Inflammatory macrophage treated with lipopolysaccharide for 4 hours (primary cell): ENCODE data around the gene INSIG1.
A peak's percentile ranks its signal among the peaks of the same experiment; 100 is the strongest.

Experiments
- DNase-seq: peaks from one replicate; pipeline ENCODE4 v3.0.0-alpha.2; 2020

Gene INSIG1

DNA sequence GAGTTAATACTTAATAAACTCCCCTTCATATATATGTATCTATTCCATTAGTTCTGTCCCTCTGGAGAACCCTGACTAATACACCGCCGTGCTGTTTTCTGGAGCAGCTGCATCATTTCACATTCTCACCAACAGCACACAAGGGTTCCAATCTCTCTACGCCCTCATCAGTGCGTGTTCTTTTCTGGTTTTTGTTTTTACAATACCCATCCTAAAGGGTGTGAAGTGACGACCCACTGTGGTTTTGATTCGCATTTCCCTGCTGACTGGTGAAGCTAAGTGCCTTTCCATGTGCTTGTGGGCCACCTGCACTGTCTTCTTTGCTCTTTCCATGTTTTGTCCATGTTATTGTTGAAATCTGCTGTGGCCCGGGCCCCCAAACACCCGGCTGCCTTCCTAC is 11.0 kb upstream of the INSIG1 start:
- DNase-seq: no peak

DNA sequence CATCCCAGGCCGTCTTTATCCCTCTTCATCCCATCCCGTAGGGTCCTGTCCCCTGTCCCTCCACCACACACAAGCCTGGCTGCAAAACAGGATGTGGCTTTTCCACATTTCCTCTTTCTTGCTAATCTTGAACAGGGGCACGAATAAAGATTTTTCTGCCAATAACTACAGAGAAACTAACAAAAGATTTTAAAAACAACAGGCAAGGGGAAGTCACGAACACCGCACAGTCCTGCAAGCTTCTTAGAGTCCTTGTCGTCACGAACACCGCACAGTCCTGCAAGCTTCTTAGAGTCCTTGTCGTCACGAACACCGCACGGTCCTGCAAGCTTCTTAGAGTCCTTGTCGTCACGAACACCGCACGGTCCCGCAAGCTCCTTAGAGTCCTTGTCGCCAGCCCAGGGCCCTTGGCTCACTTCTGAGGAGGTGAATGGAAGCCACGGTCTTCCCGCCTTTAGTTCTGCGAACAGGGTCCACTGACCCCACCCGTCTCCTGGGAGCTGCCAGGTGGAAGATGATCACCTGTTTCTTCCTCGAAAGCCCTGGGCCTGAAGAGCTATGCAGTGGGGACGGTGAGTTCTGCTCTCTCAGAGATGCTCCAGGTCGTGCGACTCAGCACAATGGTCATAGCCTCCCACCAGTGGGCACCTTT is 10.3 kb upstream of the INSIG1 start:
- DNase-seq: peak; percentile 50

DNA sequence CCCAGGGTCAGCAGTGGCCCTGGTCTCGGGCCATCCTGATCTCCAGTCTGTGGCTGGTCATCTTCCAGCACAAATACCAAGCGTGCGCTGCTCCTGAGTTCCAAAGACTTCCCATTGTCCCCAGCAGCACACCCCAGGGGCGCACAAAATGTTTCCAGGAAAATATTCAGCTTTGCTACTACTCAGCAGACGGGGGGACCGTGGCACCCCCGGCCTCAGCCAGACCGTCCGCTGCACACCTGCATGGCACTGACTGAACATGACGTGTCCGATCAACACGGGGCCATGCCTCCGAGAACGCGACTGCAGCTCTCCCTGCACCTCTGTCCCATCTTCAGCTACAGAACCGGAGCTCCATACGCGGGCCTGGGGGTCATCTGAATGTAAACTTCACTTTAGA is 9.6 kb upstream of the INSIG1 start:
- no peak for DNase-seq

DNA sequence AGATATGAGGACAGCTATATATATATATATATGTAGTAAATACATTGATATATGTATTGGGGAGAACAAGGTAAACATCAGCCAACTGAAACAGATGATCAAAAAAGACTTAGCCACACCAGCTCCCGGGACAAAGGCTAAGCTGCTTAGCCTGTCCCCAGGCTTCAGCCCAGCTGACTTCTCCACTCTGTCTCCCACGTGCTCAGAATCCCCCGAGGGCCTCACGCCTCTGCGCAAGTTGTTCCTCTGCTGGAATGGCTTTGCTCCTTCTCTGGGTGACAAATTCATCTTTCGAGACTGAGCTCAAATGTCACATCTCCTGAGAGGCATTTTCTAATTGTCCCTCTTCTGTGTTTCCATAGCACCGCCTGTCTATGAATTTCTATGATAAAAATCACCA is 8.6 kb upstream of the INSIG1 start:
- DNase-seq: no peak

DNA sequence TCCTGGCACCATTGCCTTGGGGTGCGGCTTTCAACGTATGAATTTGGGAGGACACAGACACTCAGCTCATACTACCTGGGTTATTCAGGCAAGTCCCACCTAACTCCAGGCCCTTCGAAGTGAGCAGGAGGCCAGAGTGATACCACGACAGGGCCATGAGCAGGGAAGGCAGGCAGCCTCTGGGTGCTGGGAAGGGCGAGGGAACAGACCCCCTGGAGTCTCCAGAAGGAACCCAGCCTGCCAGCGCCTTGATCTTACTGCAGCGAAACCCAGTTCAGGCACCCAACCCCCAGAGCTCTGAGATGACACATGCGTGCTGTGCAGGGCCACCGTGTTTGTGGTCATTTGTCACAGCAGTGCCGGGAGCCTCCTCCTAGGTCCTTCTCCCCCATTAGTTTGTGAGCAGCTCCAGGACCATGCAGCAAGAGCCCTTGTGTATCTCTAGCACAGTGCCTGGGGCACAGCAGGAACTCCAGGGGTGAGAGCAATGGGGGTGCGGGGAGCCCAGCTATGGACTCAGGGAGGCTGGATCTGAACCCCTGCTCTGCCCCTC is 7.7 kb upstream of the INSIG1 start:
- no peak for DNase-seq

DNA sequence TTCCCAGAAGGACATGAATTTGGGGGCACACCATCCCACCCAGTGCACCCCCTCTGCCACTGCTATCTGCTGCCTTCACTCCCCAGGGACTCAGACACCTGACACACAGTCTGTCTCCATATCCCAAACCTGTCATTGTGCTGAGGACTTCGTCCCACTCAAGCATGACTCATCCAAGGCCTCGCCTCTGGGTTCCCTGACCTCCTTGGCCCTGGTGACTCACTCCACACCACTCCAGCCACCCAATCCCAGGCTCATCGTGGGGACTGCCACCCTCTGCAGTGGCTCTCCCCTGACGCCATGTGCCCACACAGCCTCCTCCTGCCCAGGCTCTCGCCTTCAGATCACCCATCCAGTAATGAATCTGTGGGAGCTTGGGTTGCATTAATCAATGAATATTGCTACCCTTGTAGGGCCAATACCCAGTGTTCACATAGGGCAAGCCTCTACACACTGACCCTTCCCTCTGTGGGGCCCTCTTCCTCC is 6.6 kb upstream of the INSIG1 start:
- peak; percentile 97 for DNase-seq

DNA sequence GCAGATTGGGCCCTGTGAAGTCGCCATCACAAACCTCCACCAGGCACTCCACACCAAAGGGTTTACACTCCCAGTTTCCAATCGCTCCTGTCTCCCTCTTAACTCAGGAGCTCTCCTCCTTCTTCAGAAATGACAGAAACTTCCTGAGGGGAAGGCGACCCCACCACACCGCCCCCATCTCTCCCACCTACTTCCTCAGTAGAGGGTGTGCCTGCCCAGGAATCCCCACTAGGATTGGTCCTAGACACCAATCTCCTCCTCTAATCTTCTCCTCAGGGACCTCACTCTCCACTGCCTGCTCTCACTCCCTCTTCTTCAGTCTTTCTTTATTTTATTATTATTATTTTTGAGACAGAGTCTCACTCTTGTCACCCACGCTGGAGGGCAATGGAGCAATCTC is 5.9 kb upstream of the INSIG1 start:
- no peak for DNase-seq

DNA sequence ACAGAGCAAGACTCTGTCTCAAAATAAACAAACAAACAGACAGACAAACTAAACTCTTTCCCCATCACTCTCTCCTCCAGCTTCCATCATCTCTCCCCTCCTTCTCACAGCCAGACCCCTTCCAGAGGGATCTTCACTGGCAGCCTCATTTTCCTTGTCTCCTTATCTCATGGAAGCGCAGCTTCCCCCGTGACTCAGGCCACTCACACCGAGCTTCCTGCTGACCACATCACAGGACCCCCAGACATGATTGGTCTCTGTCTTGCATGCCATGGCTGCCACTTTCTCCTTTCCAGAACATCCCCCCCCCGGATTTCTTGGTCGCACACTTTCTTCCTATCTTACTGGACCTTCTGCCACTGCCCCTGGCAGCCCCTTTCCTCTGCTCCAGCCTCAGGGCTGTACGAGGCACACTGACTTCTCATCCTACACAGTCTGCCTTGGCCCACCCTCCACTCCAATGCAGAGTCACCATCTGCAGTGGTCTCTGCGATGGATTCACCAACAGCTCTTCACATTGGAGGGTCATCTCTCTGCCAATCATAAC is 4.9 kb upstream of the INSIG1 start:
- DNase-seq: no peak

DNA sequence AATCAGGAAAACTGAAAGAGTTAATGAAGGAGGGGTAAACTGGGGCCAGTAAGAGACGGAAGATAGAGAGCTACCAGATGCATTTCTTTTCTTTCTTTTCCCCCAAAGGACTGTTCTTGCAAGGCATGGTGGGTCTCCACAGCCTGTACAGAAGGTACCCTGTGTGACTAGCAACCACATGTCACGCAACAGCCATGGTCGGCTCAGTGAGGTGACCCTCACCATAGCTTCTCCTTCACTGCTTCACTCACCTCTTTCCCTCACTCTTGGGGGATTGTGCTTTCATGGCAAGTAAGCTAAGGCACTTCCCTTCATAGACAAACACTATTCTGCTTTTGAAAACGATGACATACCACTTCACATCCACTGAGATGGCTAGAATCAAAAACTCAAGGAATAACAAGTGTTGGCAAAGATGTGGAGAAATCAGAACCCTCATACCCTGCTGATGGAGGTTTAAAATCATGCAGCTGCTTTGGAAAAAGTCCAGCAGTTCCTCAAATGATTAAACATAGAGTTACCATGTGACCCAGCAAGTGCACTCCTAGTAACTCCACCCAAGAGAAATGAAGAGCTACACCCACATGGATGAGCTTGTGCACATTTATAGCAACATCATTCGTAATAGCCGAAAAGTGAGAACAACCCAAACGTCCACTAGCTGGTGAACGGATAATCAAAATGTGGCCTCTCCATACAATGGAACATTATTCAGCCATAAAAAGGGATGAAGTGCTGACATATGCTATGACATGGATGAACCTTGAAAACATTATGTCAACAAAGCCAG is 3.8 kb upstream of the INSIG1 start:
- peak; percentile 95 for DNase-seq

DNA sequence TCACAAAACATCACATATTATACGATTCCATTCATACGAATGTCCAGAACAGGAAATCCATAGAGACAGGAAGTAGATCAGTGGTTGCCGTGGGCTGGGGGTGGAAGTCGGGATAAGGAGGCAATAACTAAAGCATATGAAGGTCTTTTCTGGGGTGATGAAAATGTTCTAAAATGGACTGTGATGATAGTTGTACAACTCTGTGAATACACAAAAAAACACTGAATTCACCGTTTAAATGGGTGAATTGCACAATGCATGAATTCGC is 3.2 kb upstream of the INSIG1 start:
- no peak for DNase-seq

DNA sequence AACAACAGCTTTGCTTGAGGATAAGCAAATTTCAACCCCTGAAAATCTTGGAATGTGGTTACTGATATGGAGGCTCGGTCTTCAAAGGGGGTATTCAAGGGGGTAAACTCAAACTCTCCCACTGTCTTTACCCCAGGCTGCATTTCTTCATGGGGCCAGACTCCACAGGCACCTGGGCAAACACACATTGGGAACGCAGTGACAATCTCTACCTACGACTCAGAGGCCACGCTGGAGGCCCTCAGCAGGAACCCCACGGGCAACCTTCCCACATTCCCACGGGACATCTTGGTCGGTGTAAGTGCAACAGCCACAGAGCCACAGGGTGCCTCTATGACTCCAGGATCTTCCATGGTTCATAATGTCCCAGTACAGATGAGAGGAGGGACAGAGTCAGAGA is 2.2 kb upstream of the INSIG1 start:
- no peak for DNase-seq

DNA sequence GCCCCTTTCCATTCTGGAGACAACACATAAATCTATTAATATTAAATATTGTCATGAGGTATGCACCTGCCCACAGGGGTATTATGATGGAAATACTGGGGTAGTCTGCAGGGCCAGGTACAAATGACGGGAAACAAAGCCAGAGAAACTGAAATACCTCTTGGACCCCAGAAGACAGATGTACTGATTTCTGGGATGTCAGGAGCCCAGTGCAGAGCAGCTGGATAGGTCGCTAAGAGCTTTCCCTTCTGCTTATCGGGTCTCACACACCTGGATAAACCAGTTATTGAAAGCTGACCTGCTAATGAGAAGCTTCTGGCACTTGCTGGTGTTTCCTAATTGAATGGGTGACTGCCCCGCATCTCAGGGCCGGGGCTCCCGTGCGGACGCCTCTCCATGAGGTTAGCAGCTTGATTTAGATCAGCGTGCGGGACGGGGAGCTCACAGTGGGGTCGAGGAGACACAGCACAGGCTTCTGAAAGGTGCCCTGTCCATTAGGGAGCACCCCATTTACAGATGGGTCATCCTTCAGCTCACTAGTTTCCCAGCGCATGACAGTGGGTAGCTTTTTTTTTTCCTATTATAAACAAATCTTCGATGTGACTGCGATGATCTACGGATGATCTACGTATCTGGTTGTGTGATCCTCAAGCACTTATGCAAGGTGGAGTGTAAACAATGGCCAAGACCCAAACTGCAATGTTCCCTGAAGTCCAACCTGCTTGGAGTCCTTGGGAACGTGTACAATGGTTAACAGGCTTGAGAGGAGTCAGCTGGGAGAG is 1.5 kb upstream of the INSIG1 start:
- no peak for DNase-seq

DNA sequence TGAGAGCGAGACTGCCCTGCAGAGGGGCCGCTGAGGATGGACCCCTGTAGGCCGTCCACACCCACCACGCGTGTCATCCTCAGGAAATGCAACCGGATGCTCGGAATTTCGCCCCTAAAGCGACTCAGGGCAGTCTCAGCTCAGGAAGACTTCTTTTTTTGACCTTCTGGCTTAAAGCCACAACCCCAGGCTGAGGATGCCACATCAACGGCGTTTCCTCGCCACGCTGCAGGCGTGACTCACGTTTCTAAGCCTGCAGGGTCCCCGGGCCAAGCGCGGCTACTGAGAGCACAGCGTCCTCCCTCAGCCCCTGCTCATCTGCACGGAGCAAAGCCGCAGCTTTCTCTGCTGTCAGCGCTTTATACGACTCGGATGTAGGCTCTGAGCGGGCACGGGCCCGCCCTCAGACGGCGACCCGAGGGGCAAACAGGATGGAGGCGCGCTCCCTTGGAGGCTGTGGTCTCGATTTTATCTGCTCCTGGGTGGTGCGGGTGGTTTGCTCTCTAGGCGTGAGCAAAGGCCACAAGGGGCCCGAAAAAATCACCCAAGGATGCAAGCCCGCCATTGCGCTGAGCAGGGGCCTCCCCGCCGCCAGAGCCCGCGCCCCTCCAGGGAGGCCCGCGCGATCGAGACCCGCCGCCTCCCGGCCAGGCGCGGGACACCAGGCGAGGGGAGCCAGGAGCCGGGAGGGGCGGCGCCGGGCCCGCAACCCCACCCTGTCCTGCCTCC is 726 bp upstream of the INSIG1 start:
- DNase-seq: peak; percentile 62

DNA sequence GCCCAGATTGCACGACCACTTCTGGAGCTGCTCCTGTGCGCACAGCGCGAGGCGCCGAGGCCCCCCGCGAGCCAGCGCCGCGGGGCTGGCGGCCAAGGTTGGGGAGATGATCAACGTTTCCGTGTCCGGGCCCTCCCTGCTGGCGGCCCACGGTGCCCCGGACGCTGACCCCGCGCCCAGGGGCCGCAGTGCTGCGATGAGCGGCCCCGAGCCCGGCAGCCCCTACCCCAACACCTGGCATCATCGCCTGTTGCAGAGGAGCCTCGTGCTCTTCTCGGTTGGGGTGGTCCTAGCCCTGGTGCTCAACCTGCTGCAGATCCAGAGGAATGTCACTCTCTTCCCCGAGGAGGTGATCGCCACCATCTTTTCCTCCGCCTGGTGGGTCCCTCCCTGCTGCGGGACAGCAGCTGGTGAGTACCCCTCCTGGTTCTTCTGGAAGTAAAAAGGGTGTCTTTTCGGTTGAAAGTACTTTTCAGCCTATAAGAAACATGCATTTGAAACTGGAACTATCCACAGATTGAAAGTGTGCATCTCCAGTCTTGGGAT is 683 bp downstream of the INSIG1 start:
- DNase-seq: no peak

DNA sequence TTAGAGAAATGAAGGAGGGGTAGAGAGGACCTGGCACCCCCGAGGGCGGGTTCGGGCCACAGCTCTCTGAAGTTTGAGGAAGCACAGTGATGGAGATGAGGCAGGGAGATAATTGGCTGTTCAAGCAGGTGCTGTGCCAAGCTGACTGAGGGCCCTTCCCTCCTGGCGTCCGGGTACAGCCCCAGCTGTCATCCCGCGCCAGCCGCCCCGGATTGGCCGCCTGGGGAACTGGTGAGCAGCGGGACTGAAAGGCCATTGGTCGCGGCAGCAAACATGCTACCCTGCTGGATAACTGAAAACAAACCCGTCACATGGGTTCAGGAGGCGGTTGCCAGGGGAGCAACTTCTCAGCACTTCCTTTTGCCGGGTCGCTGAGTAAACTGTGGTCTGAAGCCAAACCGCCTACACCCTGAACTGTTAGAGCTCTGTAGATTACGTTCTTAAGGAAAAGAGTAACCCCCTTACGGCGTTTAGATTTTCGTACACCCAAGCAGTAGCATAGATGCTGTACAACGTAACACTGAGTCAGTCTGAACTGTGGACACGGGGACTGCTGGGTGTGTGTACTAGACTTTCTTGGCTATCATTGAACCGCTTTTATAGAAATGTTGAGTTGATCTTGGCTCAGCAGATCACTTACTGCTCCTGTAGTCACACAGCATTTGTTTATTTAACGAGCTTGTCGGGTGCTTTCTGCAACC is 1.3 kb downstream of the INSIG1 start:
- peak; percentile 98 for DNase-seq

DNA sequence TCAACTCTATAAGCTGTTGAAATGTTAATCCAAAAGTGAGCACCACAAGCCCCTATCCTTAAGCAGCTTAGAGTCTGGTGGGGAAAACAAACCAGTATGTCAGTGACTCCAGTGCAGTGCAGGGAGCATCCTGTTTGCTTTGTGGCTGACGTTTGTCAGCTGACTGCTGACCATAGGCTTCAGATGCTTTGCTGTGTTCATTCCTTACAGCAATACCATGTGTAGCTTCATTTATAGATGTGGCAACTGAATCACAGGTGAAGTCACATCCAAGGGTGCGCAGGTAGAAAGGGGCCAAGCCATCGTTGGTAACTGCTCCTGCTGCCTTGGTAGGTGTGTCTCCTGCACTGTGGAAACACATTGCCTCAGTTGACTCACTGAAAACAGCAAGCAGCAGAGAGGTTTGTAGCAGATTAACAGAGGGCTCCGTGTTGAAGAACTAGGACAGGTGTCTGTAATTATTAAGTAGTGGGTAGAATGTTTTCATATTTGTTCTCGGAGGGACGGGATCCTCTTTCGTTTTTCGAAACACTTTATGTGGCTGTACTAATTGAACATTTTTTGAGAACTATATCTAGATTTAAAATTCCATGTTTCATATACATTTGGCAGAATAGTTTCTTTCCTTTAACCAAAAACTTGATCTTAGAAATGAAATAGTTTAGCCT is 2.0 kb downstream of the INSIG1 start:
- DNase-seq: no peak

DNA sequence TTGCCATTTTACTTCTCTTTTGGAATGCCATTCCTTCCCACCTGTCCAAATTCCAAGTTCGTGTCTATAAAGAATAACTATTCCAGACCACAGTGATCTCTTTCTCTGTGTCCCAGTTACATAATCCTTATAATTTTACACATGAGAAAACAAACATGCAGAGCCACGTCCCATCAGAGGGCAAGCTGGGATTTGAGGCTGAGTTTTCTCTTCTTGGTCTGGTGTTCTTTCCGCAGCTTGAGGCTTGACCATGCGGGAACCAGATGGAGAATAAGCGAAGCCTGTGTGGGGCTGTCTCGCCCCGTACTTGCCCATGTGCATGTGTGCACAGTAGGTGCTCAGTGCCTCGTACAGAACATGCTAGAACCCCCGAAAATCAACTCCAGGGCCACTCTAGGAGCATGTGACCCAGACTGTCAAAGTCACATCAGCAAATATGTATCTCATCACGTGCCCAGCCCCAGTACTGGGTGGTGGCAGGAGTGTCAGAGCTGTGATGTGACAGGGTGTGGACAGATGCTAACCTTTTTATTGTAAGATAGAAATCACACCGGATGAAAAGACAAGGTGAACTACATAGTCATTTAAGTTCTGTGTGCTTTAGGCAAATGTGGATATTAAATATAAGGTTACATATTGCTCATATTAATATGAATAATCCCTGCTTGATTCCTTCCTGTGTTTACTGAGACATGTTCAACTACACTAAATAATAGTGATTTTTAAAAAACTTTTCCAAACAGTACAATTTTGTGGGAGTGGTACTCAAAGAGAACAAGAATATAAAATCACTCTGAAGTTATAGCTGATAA is 3.2 kb downstream of the INSIG1 start:
- DNase-seq: no peak

DNA sequence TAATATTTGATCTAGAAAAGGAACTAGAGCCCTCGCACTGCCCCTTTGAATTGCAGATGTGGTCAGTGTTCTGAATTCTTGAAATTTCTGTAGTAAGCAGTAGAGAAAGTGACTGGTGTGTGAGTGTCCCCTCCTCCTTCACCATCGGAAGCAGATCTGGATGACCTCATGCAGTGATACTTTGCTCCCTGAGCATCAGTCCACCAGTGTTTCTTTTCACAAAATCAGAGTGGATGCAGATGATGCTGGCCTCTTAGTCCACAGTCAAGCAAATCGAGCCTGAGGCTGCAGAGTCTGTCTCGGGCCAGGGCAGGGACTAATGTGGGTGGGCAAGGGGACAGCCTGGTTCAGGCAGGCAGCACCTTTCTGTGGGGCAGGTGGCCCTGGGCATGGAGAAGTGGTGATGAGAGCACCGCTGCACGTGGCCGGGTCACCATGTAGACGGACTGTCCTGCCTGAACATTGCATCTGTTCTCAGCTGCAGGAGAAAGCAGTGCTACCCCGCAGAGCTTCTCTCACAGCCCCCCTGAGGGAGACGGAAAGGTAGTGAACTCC is 5.4 kb downstream of the INSIG1 start:
- DNase-seq: no peak

DNA sequence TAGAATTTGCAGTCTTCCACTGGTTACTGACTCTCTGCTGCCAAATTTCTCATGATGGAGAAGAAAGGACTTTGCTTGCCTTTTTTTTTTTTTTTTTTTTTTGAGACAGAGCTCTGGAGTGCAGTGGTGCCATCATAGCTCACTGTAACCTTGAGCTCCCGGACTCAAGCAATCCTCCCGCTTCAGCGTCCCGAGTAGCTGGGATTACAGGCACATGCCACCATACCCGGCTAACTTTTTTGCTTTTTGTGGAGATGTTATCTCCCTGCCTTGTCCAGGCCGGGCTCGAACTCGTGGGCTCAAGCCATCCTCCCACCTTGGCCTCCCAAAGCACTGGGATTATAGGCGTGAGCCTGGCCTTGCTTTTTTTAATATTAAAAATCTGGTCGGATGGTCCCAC is 6.2 kb downstream of the INSIG1 start:
- no peak for DNase-seq
